ENCODE results near the gene ALDH1L1.
"Not testable (repeated sequence)": the region's sequence is repeated elsewhere in the genome, so short reads cannot be mapped to it uniquely, and the experiment has no call there.

Gene ALDH1L1

GRCh38 chr3:126104028-126104635, 76.3 kb downstream of the ALDH1L1 start:
- no peak for DNase-seq

DNA sequence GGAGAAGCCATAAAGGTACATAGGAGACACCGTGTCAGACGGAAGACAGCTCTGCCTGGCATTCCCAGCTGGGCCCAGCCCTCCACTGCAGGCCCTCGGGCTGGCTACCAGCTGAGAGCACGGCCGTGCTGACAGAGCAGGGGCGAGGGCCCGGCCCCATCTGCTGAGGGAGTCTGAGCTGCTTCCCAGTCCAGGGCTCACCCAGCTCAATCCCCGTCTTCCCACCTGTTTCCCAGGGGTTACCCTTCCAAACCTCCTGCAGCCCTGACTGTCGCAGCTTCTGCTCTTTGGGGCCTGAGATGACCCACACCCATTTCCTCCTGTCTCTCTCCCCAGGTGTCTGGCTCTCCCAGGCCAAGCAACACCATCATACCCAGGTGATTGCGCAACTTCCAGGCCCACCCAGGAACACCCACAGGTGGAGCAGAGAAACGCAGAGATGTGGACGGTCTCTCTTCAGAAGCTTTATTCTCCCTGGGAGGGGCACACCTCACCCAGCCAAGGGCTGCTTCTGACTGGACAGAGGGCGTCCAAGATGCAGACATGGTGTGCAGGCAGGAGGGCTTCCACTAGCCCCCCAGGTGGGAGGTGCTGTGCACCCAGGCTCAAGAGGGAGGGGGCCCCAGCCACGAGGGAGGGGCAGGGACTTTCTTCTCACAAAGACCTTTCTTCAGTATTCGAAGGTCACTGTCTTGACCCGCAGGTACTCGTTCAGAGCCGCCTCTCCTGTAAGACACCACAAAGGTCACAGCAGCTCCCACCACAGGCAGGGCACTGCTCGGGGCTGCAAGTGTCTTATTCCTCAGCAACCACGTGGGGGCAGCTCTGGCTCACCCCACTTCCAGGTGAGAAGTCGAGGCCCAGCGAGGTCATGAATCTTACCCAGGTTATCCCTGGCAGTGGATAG, 77.0 kb downstream of the ALDH1L1 start:
- DNase-seq = no peak

GRCh38 chr3:126102530-126102951, 77.8 kb downstream of the ALDH1L1 start:
- no peak for DNase-seq

GRCh38 chr3:126102011-126102410, 78.4 kb downstream of the ALDH1L1 start:
- DNase-seq = no peak

GRCh38 chr3:126101521-126101982, 78.8 kb downstream of the ALDH1L1 start:
- peak; percentile 18 for DNase-seq

- no peak for DNase-seq
Observed at GRCh38 chr3:126100634-126101301, 79.6 kb downstream of the ALDH1L1 start.

DNA sequence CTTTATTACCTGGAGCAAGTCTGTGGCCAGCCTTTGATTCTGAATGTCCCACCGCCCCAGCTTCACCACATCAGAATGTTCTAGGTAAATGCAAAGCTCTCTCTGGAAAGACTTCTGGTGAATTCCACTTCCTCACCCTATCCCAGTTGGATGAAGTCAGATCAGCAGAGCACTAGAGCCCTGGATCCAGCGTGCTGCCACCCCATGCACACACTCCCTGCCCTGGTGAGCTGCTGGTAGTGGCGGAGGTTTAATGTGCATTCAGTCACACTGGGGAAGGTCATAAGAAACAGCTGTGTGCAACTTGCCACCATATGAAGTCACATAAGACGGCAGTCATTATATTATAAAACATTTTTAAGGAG, 80.1 kb downstream of the ALDH1L1 start:
- DNase-seq = no peak

- DNase-seq = no peak
Observed at GRCh38 chr3:126098391-126098858, 82.0 kb downstream of the ALDH1L1 start.

- no peak for DNase-seq
Observed at GRCh38 chr3:126097801-126098200, 82.6 kb downstream of the ALDH1L1 start.

DNA sequence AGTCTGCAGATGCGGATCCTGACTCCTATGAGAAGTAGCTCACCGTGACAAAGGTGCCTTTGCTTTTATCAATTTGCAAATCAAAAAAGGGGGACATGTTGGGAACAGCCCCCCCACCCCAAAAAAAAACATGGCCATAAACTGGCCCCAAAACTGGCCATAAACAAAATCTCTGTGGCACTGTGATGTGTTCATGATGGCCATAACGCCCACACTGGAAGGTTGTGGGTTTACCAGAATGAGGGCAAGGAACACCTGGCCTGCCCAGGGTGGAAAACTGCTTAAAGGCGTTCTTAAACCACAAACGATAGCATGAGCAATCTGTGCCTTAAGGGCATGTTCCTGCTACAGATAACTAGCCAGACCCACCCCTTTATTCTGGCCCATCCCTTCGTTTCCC, 84.1 kb downstream of the ALDH1L1 start:
- not testable (repeated sequence) for DNase-seq

DNA sequence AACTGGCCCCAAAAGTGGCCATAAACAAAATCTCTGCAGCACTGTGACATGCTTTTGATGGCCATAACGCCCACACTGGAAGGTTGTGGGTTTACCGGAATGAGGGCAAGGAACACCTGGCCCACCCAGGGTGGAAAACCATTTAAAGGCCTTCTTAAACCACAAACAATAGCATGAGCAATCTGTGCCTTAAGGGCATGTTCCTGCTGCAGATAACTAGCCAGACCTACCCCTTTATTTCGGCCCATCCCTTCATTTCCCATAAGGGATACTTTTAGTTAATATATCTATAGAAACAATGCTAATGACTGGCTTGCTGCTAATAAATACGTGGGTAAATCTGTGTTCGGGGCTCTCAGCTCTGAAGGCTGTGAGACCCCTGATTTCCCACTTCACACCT, 88.3 kb downstream of the ALDH1L1 start:
- not testable (repeated sequence) for DNase-seq

DNA sequence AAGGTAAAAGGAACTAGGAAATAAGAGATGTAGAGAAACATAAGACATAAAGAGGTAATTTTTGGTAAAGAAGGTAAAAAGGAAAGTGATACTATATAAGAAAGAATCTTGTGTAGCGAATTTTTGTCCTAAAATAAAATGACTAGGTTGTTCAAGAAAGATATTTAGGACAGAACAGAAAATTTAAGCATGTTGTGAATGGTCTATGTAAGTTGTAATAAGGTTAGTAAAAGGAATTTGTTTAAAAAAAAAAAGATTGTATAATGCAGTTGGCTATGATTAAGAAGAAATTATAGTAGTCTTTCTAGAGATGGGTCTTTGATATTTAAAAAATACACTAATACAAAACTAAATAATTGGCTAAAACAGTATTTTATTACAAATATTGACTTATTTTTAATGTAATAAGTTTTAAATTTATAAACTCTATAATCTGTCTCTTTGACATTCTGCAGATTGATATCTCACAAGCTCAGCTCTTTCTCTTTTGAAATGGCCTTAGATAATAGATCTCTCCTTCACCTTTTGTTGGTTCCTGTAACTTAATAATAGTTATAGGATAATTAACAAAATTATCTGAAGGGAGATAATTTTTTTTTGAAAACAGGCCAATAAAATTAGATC, 92.7 kb downstream of the ALDH1L1 start:
- no peak for DNase-seq

- DNase-seq = no peak
Observed at GRCh38 chr3:126085841-126086240, 94.5 kb downstream of the ALDH1L1 start.

- DNase-seq = no peak
Observed at GRCh38 chr3:126085276-126085675, 95.1 kb downstream of the ALDH1L1 start.

DNA sequence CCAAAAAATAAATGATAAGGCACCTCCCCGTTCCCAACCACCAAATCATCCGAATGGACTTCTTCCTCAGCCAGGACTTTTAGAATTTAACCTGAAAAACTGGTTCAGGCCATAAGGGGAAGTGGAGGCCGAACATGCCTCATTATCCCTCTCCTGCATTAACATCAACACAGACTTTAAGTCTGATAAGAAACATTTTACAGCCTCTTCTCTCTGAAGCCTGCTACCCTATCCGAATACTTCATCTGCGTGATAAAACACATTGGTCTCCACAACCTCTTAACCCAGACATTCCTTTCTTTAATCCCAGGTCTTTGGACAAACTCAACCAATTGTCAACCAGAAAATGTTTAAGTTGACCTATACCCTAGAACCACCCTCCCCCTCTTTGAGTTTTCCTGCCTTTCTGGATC, 95.6 kb downstream of the ALDH1L1 start:
- no peak for DNase-seq

DNA sequence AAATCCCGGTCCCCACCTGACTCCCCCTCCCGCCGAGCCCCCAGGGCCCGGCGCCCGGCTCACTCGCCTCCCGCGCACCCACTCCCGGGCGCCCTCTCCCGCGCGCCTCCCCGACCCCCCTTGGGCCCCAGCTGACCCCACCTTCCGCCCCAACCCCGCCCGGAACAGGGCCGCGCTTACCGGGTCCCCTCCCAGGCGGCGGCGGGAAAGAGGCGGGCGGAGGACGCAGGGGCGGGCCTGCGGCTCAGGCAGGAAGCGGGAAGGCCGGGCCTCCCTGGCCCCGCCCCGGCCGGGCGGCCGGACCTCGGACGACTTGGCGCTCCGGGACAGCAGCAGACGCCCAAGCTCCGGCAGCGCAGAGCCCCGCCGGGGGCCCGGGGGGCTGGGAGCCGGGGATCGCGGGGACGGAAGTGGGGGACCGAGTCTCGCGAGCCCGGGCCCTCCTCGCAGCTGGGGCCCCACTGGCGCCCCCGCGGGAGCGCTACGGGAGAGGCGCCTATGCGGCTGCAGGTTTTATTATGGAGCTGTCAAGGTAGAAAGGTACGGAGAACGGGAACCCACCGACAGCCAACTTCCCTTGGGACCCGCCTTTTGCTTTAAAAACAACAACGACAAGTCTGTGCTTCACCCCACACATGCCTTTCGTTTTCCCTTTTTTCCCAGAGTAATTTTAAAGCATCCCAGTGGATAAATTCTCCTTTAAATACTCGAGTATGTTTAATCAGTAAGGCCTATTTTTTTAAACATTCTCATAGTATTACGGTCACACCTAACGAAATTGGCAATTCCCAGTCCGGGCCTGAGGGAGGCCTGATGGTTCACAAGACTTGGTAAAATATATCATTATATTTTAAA, 96.2 kb downstream of the ALDH1L1 start, which contains the start of gene SLC41A3:
SLC41A3 (minus strand) TSS at position 212 of the 855 bp plus-strand sequence. CDS start 15,905 bp downstream, outside the sequence.
- peak; percentile 90 for DNase-seq

GRCh38 chr3:126083511-126083912, 96.9 kb downstream of the ALDH1L1 start:
- peak; percentile 69 for DNase-seq

DNA sequence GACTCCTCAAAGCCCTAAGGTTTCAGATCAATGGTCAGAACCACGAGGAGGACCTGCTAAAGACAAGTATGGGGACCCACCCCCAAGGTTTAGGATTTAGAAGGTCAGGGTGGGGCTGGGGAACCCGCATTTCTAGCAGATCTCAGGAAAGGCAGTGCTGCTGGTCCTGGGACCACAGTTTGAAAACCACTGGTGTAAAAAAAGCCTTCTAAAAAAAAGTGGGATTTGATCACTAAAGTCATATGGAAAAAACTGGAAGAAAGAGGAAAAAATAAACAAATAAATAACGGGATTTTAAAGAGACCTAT, 97.3 kb downstream of the ALDH1L1 start:
- no peak for DNase-seq

- no peak for DNase-seq
Observed at GRCh38 chr3:126082362-126083137, 97.8 kb downstream of the ALDH1L1 start.

DNA sequence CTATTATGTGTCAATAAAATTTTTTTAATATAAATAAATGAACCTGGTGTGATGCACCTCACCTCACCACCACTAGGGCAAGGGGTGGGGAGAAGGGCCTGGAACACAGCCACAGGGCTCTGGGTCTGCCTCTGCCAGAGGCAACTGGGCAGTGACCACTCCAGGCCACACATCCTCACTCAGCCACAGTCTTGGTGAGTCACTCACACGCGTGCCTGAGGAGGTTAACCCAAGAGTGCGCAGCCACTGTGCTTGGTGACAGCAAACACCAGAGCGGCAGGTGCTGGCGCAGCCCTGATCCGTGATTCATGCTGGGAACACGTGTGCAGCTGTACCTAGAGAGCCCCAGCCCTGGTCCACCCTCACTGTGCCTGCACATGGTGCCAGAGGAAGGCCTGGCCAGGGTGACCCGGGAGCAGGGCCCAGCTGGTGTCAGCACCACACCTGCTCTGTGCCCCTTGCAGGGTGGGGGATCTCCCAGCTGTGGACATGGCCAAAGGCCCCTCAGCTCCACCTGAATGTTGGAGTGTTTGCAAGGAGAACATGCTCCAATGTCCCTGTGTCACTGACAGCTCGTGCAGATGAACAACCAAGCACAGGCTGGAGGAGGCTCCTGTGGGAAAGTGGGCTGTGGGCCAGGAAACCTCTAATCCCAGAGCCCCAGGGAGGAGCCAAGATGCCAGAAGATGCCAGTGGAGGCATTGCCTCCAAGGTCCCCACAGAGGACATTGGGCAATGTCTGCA, 98.6 kb downstream of the ALDH1L1 start:
- DNase-seq = no peak

- no peak for DNase-seq
Observed at GRCh38 chr3:126080970-126081369, 99.4 kb downstream of the ALDH1L1 start.
